Measurements from ENCODE around the gene TRPV5. TPM values are rescaled to one million over a fixed set of nuclear protein-coding genes. Genes with fewer than 3 reads are reported as not detected.

Gene TRPV5
- total RNA-seq, 4 donors from 2014 or later, result not detected

DNA sequence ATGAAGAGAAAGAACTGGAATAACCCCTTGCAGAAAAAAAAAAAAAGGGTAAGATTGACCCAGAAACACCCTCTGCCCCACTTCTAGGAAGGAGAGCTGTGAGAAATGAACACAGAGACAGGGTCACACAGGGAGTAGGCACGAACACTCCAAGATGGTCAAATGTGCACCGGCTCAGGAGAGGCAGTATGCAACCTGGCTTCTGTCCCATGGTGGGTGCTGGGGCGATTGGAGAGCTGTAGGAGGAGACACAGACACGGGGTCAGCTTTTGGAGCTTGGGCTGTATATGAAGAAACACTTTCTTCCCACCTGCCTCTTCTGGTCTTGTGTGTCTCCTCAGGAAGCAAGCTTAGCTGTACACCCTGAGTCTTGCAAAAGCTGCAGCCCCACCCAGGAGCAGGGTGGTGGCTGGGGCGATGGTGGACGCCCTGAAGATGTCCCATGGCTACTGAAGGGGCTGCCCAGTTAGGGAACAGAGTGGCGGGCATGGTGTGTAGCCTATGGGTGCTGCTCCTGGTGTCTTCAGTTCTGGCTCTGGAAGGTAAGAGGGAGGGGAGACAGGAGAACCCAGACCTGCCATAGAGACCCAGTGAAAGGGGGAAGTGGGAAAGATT lies 70.7 kb downstream of the TRPV5 start:
- intact Hi-C loops (cut with DNase I; ENCODE audit: low total_unique reads), result no loop called here
- in situ Hi-C loops (cut with MboI; ENCODE audit: low pct_ligation_motif_present in 1 of 4, low pct_unique_long_range_greater_than_20kb in 1 of 4, low sequenced_read_pairs in 3 of 4), result loop anchor here in 3 of 4 donors (25.0 kb wide), 1 partner anchor 349 kb away; the partner anchor contains the start of gene TAS2R40 (in 3 of the 3)
- H3K4me1 ChIP-seq, result peaks cover 0 to 5% (median 2%) of the 10 kb centered on the region in 4 donors

DNA sequence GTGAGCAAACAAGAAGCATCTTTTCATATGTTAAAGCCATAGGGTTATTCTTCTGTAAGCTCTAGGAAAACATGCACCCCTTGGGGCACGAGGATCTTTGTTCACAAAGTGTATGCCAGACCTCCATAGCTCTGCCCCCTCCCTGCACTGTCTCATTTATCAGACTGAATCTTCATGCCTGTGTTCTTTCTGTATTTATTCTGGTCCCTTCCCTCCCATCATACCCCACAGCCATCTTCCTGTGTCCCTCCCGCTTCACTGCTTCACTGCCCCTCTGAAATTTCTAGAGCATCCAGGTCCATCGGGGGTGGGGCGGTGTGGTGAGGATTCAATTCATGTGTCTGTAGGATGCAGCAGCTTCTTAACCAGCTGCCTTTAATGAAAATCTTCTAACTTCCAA lies 71.2 kb downstream of the TRPV5 start:
- Histone ChIP-seq H3K27ac (no peak overlapping the region), H3K27me3 (no peaks in the 10 kb centered on the region), H3K4me1 (peaks cover 0 to 5% (median 2%) of the 10 kb centered on the region in 4 donors), H3K9me3 (no peaks in the 10 kb centered on the region), H3K36me3 (no peaks in the 10 kb centered on the region), H3K4me3 (no peak overlapping the region)
- intact Hi-C loops (cut with DNase I; ENCODE audit: low total_unique reads) (no loop called here), in situ Hi-C loops (cut with MboI; ENCODE audit: low pct_ligation_motif_present in 1 of 4, low pct_unique_long_range_greater_than_20kb in 1 of 4, low sequenced_read_pairs in 3 of 4) (loop anchor here in 3 of 4 donors (25.0 kb wide), 1 partner anchor 350 kb away; the partner anchor contains the start of gene TAS2R40 (in 3 of the 3))
- WGBS, 2 donors (ENCODE audit: low coverage in 1 of 2), result 83 to 93% methylated on average over 1 to 4 of the region's 4 CpGs
- no peak for DNase-seq
- TF ChIP-seq, protein P1, sequence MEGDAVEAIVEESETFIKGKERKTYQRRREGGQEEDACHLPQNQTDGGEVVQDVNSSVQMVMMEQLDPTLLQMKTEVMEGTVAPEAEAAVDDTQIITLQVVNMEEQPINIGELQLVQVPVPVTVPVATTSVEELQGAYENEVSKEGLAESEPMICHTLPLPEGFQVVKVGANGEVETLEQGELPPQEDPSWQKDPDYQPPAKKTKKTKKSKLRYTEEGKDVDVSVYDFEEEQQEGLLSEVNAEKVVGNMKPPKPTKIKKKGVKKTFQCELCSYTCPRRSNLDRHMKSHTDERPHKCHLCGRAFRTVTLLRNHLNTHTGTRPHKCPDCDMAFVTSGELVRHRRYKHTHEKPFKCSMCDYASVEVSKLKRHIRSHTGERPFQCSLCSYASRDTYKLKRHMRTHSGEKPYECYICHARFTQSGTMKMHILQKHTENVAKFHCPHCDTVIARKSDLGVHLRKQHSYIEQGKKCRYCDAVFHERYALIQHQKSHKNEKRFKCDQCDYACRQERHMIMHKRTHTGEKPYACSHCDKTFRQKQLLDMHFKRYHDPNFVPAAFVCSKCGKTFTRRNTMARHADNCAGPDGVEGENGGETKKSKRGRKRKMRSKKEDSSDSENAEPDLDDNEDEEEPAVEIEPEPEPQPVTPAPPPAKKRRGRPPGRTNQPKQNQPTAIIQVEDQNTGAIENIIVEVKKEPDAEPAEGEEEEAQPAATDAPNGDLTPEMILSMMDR (IDR thresholded peaks at IDR 0.05), result no peak
- TF ChIP-seq POLR2A (IDR thresholded peaks at IDR 0.05) (no peak), POLR2AphosphoS5 (IDR thresholded peaks at IDR 0.05) (no peak), EP300 (IDR thresholded peaks at IDR 0.05; ENCODE audit: low read depth) (no peak)

More for the DNA sequence above, 70.7 kb downstream of the TRPV5 start:
- H3K27ac ChIP-seq, result no peak overlapping the region
- no peak for DNase-seq
- no peaks in the 10 kb centered on the region for H3K9me3 ChIP-seq
- H3K4me3 ChIP-seq, result no peak overlapping the region
- TF ChIP-seq, protein P1 (IDR thresholded peaks at IDR 0.05), result no peak
- TF ChIP-seq EP300 (IDR thresholded peaks at IDR 0.05; ENCODE audit: low read depth), result no peak
- TF ChIP-seq POLR2AphosphoS5 (IDR thresholded peaks at IDR 0.05), result no peak
- no peak for TF ChIP-seq POLR2A (IDR thresholded peaks at IDR 0.05)
- no peaks in the 10 kb centered on the region for H3K27me3 ChIP-seq
- WGBS, 2 donors (ENCODE audit: low coverage in 1 of 2), result 80 to 84% methylated on average over 1 to 7 of the region's 7 CpGs
- H3K36me3 ChIP-seq, result no peaks in the 10 kb centered on the region

DNA sequence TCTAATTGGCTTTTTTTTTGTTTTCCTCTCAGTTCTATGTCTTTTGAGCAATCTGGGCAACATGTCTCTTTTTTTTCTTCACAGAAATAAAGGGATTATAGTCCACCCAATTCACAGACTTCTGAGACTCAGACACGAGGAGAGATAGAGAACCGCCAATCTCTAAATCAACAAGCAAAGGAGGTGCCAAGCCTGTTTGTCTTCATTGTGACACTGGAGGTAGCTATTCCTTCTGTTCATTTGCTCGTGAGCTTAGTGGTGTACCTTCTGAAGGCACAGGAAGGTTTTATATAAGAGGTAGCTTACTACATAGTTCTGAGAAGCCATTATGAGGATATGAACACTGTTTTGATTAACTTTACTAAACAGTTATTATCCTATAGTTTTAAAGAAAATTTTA lies 72.6 kb downstream of the TRPV5 start:
- in situ Hi-C loops (cut with MboI; ENCODE audit: low pct_ligation_motif_present in 1 of 4, low pct_unique_long_range_greater_than_20kb in 1 of 4, low sequenced_read_pairs in 3 of 4), result loop anchor here in 3 of 4 donors (25.0 kb wide), 1 partner anchor 351 kb away; the partner anchor contains the start of gene TAS2R40 (in 3 of the 3)
- no peaks in the 10 kb centered on the region for H3K36me3 ChIP-seq

DNA sequence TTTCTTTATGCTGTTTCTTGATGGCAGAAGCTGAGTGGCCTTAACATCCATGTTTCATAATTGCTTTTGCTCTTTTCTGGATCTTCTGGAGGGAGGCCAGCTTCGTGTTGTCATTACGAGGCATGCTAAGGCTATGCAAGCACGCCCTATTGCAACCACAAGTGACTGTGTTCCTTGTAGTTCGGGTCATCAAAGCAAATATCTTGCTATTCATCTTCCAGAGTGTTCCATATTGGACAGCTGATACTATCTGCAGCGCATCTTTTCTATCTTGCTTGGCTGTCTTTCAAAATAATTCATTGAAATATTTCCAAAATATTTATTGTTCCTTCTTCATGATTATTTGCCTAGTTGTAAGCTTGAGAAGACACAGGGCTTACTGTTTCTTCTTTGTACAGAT lies 73.7 kb downstream of the TRPV5 start:
- intact Hi-C loops (cut with DNase I; ENCODE audit: low total_unique reads) (no loop called here), in situ Hi-C loops (cut with MboI; ENCODE audit: low pct_ligation_motif_present in 1 of 4, low pct_unique_long_range_greater_than_20kb in 1 of 4, low sequenced_read_pairs in 3 of 4) (loop anchor here in 3 of 4 donors (10.0 to 25.0 kb wide), 2 partner anchors 145 to 352 kb away; partner anchors contain the start of gene TAS2R40 (in 3 of the 3))
- Histone ChIP-seq H3K36me3 (no peaks in the 10 kb centered on the region), H3K4me3 (no peak overlapping the region), H3K4me1 (peaks cover 0 to 14% (median 4%) of the 10 kb centered on the region in 4 donors), H3K9me3 (no peaks in the 10 kb centered on the region), H3K27ac (no peak overlapping the region), H3K27me3 (no peaks in the 10 kb centered on the region)
- TF ChIP-seq, protein P1 (IDR thresholded peaks at IDR 0.05), result no peak
- TF ChIP-seq POLR2AphosphoS5 (IDR thresholded peaks at IDR 0.05), result no peak
- TF ChIP-seq POLR2A (IDR thresholded peaks at IDR 0.05), result no peak
- TF ChIP-seq EP300 (IDR thresholded peaks at IDR 0.05; ENCODE audit: low read depth), result no peak
- WGBS, 2 donors (ENCODE audit: low coverage in 1 of 2), result 28 to 30% methylated on average over 5 of the region's 5 CpGs
- DNase-seq, result no peak

More for the DNA sequence above, 72.6 kb downstream of the TRPV5 start:
- Histone ChIP-seq H3K27me3 (no peaks in the 10 kb centered on the region), H3K4me1 (peaks cover 0 to 5% (median 2%) of the 10 kb centered on the region in 4 donors), H3K9me3 (no peaks in the 10 kb centered on the region), H3K4me3 (no peak overlapping the region), H3K27ac (no peak overlapping the region)
- no peak for DNase-seq
- WGBS, 2 donors (ENCODE audit: low coverage in 1 of 2), result 64 to 72% methylated on average over 3 of the region's 3 CpGs
- TF ChIP-seq, protein P1 (IDR thresholded peaks at IDR 0.05), result no peak
- no peak for TF ChIP-seq POLR2A (IDR thresholded peaks at IDR 0.05)
- no peak for TF ChIP-seq EP300 (IDR thresholded peaks at IDR 0.05; ENCODE audit: low read depth)
- TF ChIP-seq POLR2AphosphoS5 (IDR thresholded peaks at IDR 0.05), result no peak
- intact Hi-C loops (cut with DNase I; ENCODE audit: low total_unique reads), result no loop called here

Measured in transverse colon (tissue), 4 donors.